ENCODE results near the gene WLS. TPM values are rescaled to one million over a fixed set of nuclear protein-coding genes. Genes with fewer than 3 reads are reported as not detected.

The WLS gene
- total and polyA plus RNA-seq, 2 donors (not counting 1 experiment from before 2014, with no cell fraction given) = 0.49 TPM; not detected in 1

- CTCF ChIA-PET = no interaction called here
- POLR2A ChIA-PET = no interaction called here
- TF ChIP-seq, protein P1, sequence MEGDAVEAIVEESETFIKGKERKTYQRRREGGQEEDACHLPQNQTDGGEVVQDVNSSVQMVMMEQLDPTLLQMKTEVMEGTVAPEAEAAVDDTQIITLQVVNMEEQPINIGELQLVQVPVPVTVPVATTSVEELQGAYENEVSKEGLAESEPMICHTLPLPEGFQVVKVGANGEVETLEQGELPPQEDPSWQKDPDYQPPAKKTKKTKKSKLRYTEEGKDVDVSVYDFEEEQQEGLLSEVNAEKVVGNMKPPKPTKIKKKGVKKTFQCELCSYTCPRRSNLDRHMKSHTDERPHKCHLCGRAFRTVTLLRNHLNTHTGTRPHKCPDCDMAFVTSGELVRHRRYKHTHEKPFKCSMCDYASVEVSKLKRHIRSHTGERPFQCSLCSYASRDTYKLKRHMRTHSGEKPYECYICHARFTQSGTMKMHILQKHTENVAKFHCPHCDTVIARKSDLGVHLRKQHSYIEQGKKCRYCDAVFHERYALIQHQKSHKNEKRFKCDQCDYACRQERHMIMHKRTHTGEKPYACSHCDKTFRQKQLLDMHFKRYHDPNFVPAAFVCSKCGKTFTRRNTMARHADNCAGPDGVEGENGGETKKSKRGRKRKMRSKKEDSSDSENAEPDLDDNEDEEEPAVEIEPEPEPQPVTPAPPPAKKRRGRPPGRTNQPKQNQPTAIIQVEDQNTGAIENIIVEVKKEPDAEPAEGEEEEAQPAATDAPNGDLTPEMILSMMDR (IDR thresholded peaks at IDR 0.05) = no peak
- no peak for TF ChIP-seq EZH2 (IDR thresholded peaks at IDR 0.05; ENCODE audit: borderline replicate concordance, insufficient read depth, low read depth, low read length, poor library complexity, severe bottlenecking)
- H3K36me3 ChIP-seq (replicated peaks in 1 of 2; ENCODE audit: control extremely low read depth in 1 of 2, control insufficient read depth in 1 of 2, extremely low read depth in 1 of 2, insufficient read depth in 2 of 2, low read length in 1 of 2) = no peaks in the 10 kb centered on the region
- H3K4me3 Mint-ChIP-seq = no peak overlapping the region
- H3K4me1 Mint-ChIP-seq = no peaks in the 10 kb centered on the region
- no peak overlapping the region for H3K4me3 ChIP-seq (ENCODE audit: control extremely low read depth in 1 of 5, extremely low read depth in 1 of 5, insufficient read depth in 1 of 5, low read depth in 2 of 5, low read length in 4 of 5)
- H3K27ac ChIP-seq (ENCODE audit: low read length in 2 of 2) = no peak overlapping the region
- no peaks in the 10 kb centered on the region for H4K20me1 ChIP-seq (ENCODE audit: control insufficient read depth, insufficient read depth, low read length, poor library complexity, severe bottlenecking)
- no peaks in the 10 kb centered on the region for H3K9me3 Mint-ChIP-seq (ENCODE audit: insufficient read depth)
- no peaks in the 10 kb centered on the region for H3K27me3 ChIP-seq (replicated peaks in 1 of 4; ENCODE audit: control extremely low read depth in 1 of 4, control insufficient read depth in 3 of 4, insufficient read depth in 4 of 4, low read length in 3 of 4)
- no peaks in the 10 kb centered on the region for H3K4me1 ChIP-seq (ENCODE audit: control insufficient read depth in 2 of 2, insufficient read depth in 2 of 2, low read length in 2 of 2)
- no peak overlapping the region for H3K9ac ChIP-seq (ENCODE audit: low read length)
- no peaks in the 10 kb centered on the region for H3K79me2 ChIP-seq (ENCODE audit: control insufficient read depth, insufficient read depth, low read length)
- ATAC-seq (ENCODE audit: low read depth) (no peak), DNase-seq (no peak)
- no peaks in the 10 kb centered on the region for H3K9me3 ChIP-seq (ENCODE audit: control extremely low read depth in 1 of 3, control insufficient read depth in 2 of 3, insufficient read depth in 1 of 3, low read length in 2 of 3)
- no peak overlapping the region for H3K4me2 ChIP-seq (replicated peaks; ENCODE audit: low read depth, low read length, poor library complexity, severe bottlenecking)
- peaks cover 3% of the 10 kb centered on the region for H3K27me3 Mint-ChIP-seq
- WGBS (ENCODE audit: insufficient coverage) = 60% methylated on average over 3 of the region's 5 CpGs
- intact Hi-C loops (cut with micrococcal nuclease) = no loop called here
- H2AFZ ChIP-seq (ENCODE audit: insufficient read depth, low read depth, low read length, poor library complexity, severe bottlenecking) = no peak overlapping the region
- H3K27ac Mint-ChIP-seq = no peak overlapping the region
These were observed 39.3 kb upstream of the WLS start for GRCh38 chr1:68271596-68271995.

GRCh38 chr1:68270951-68271350, 38.6 kb upstream of the WLS start:
- H3K36me3 ChIP-seq (replicated peaks in 1 of 2; ENCODE audit: control extremely low read depth in 1 of 2, control insufficient read depth in 1 of 2, extremely low read depth in 1 of 2, insufficient read depth in 2 of 2, low read length in 1 of 2) = no peaks in the 10 kb centered on the region
- H3K4me1 ChIP-seq (ENCODE audit: control insufficient read depth in 2 of 2, insufficient read depth in 2 of 2, low read length in 2 of 2) = no peaks in the 10 kb centered on the region
- Mint-ChIP-seq H3K4me1 (no peaks in the 10 kb centered on the region), H3K27me3 (peaks cover 3% of the 10 kb centered on the region), H3K4me3 (no peak overlapping the region), H3K27ac (no peak overlapping the region), H3K9me3 (ENCODE audit: insufficient read depth) (no peaks in the 10 kb centered on the region)
- H3K4me2 ChIP-seq (replicated peaks; ENCODE audit: low read depth, low read length, poor library complexity, severe bottlenecking) = no peak overlapping the region
- H2AFZ ChIP-seq (ENCODE audit: insufficient read depth, low read depth, low read length, poor library complexity, severe bottlenecking) = no peak overlapping the region
- H4K20me1 ChIP-seq (ENCODE audit: control insufficient read depth, insufficient read depth, low read length, poor library complexity, severe bottlenecking) = no peaks in the 10 kb centered on the region
- H3K27me3 ChIP-seq (replicated peaks in 1 of 4; ENCODE audit: control extremely low read depth in 1 of 4, control insufficient read depth in 3 of 4, insufficient read depth in 4 of 4, low read length in 3 of 4) = no peaks in the 10 kb centered on the region
- no peaks in the 10 kb centered on the region for H3K79me2 ChIP-seq (ENCODE audit: control insufficient read depth, insufficient read depth, low read length)
- POLR2A ChIA-PET = no interaction called here
- no peak overlapping the region for H3K27ac ChIP-seq (ENCODE audit: low read length in 2 of 2)
- ATAC-seq (ENCODE audit: low read depth) (no peak), DNase-seq (no peak)
- H3K4me3 ChIP-seq (ENCODE audit: control extremely low read depth in 1 of 5, extremely low read depth in 1 of 5, insufficient read depth in 1 of 5, low read depth in 2 of 5, low read length in 4 of 5) = no peak overlapping the region
- H3K9ac ChIP-seq (ENCODE audit: low read length) = no peak overlapping the region
- intact Hi-C loops (cut with micrococcal nuclease) = no loop called here
- CTCF ChIA-PET = no interaction called here
- no peaks in the 10 kb centered on the region for H3K9me3 ChIP-seq (ENCODE audit: control extremely low read depth in 1 of 3, control insufficient read depth in 2 of 3, insufficient read depth in 1 of 3, low read length in 2 of 3)
- TF ChIP-seq EZH2 (IDR thresholded peaks at IDR 0.05; ENCODE audit: borderline replicate concordance, insufficient read depth, low read depth, low read length, poor library complexity, severe bottlenecking) = no peak
- TF ChIP-seq, protein P1 (IDR thresholded peaks at IDR 0.05) = no peak

Data from B cell (primary cell).